A549 (cell line): ENCODE results near the gene SUMO3.

Source experiments
- CEBPB ChIP-seq, 2 experiments: fragments of >200 bp in 1 of 2; sonication (Bioruptor Twin) in 1 of 2; formaldehyde crosslinking in 1 of 2; IDR thresholded peaks; 2 replicates each; pipeline ENCODE4 v1.6.1; 2012 to 2016
- MAX ChIP-seq: IDR thresholded peaks from 2 replicates; pipeline ENCODE4 v1.6.1; 2012
- POLR2A ChIP-seq: IDR thresholded peaks from 2 replicates; pipeline ENCODE4 v1.6.1; 2012; ENCODE audit warnings: mild to moderate bottlenecking, low read length
- RFX5 ChIP-seq: fragments of 450-650 bp; IDR thresholded peaks from 2 replicates; pipeline ENCODE4 v1.7.1; 2014; ENCODE audit warnings: antibody characterized with exemption, mild to moderate bottlenecking, moderate library complexity
- SMC3 ChIP-seq: fragments of >200 bp; sonication (Bioruptor Twin); formaldehyde crosslinking; IDR thresholded peaks from 3 replicates; pipeline ENCODE4 v1.6.1; 2018; ENCODE audit warnings: inconsistent platforms

GRCh38 chr21:44805226-44805625 lies 12.6 kb downstream of the SUMO3 start:
- TF ChIP-seq POLR2A = no peak
- TF ChIP-seq MAX = no peak
- no peak for TF ChIP-seq SMC3
- TF ChIP-seq RFX5 = no peak
- no peak for TF ChIP-seq CEBPB (IDR thresholded peaks at IDR 0.05)
